Activated CD4-positive, alpha-beta T cell treated with anti-CD3 and anti-CD28 coated beads, Interleukin-2, amount 10 ng/mL, durations not matched to agents 24 days and 14 days (primary cell): ENCODE results near the gene RLN3. TPM values are rescaled to one million over a fixed set of nuclear protein-coding genes. Genes with fewer than 3 reads are reported as not detected.
"Not testable (repeated sequence)": the region's sequence is repeated elsewhere in the genome, so short reads cannot be mapped to it uniquely, and the experiment has no call there.

Experiments used
- DNase-seq: peaks from one replicate; pipeline ENCODE4 v3.0.0; 2022
- H3K27ac Mint-ChIP-seq: one replicate; pipeline ENCODE4 v1.8.0; 2022; ENCODE audit warnings: mild to moderate bottlenecking, mixed read lengths
- H3K27me3 Mint-ChIP-seq: one replicate; pipeline ENCODE4 v1.8.0; 2022; ENCODE audit warnings: mixed read lengths
- H3K36me3 Mint-ChIP-seq: one replicate; pipeline ENCODE4 v1.8.0; 2022; ENCODE audit warnings: low read depth, mild to moderate bottlenecking, mixed read lengths
- H3K4me1 Mint-ChIP-seq: one replicate; pipeline ENCODE4 v1.8.0; 2021; ENCODE audit warnings: mixed read lengths
- H3K4me3 Mint-ChIP-seq: one replicate; pipeline ENCODE4 v1.8.0; 2022; ENCODE audit warnings: mild to moderate bottlenecking, moderate library complexity, mixed read lengths
- H3K9me3 Mint-ChIP-seq: one replicate; pipeline ENCODE4 v1.8.0; 2021; ENCODE audit warnings: mixed read lengths
- intact Hi-C: fragments of 100-400 bp; cut with micrococcal nuclease; formaldehyde crosslinking; loops from one replicate; pipeline ENCODE4 v1.15.1; 2023
- total RNA-seq: library from RNA; stranded (reverse); gene quantifications from 2 replicates; pipeline ENCODE4 v1.2.3, GENCODE V29; 2022

Gene RLN3
- total RNA-seq, 1 donor from 2014 or later = not detected

- intact Hi-C loops = loop anchor here (5.0 kb wide), 1 partner anchor 41 kb away; the partner anchor contains the start of gene RFX1
- not testable (repeated sequence) for H3K27me3 Mint-ChIP-seq, H3K27ac Mint-ChIP-seq, H3K9me3 Mint-ChIP-seq, H3K4me3 Mint-ChIP-seq, DNase-seq, H3K4me1 Mint-ChIP-seq
- peaks cover 67% of the 10 kb centered on the region for H3K36me3 Mint-ChIP-seq
Observed at GRCh38 chr19:14047866-14048265, 19.9 kb downstream of the RLN3 start.

- Mint-ChIP-seq H3K27ac (peak overlapping the region; percentile 34), H3K4me1 (no peaks in the 10 kb centered on the region), H3K27me3 (no peaks in the 10 kb centered on the region), H3K4me3 (no peak overlapping the region), H3K36me3 (peaks cover 68% of the 10 kb centered on the region), H3K9me3 (no peaks in the 10 kb centered on the region)
- peak; percentile 93 for DNase-seq
- intact Hi-C loops = loop anchor here (5.0 kb wide), 1 partner anchor 41 kb away; the partner anchor contains the start of gene RFX1
Observed at GRCh38 chr19:14048443-14049153, 20.6 kb downstream of the RLN3 start.

GRCh38 chr19:14050512-14050911 lies 22.6 kb downstream of the RLN3 start:
- Mint-ChIP-seq H3K9me3 (no peaks in the 10 kb centered on the region), H3K36me3 (peaks cover 67% of the 10 kb centered on the region), H3K27ac (no peak overlapping the region), H3K4me3 (no peak overlapping the region), H3K27me3 (no peaks in the 10 kb centered on the region), H3K4me1 (peaks cover 3% of the 10 kb centered on the region)
- DNase-seq = no peak
- intact Hi-C loops = no loop called here

- H3K4me3 Mint-ChIP-seq, intact Hi-C loops, H3K4me1 Mint-ChIP-seq, H3K27ac Mint-ChIP-seq, H3K9me3 Mint-ChIP-seq, DNase-seq, H3K27me3 Mint-ChIP-seq: not testable (repeated sequence)
- peaks cover 64% of the 10 kb centered on the region for H3K36me3 Mint-ChIP-seq
Observed at GRCh38 chr19:14050961-14051360, 23.0 kb downstream of the RLN3 start.

GRCh38 chr19:14051980-14052379 lies 24.0 kb downstream of the RLN3 start:
- intact Hi-C loops = no loop called here
- Mint-ChIP-seq H3K4me1 (peaks cover 6% of the 10 kb centered on the region), H3K27me3 (peaks cover 7% of the 10 kb centered on the region), H3K36me3 (peaks cover 55% of the 10 kb centered on the region), H3K27ac (no peak overlapping the region), H3K9me3 (no peaks in the 10 kb centered on the region), H3K4me3 (no peak overlapping the region)
- DNase-seq = no peak

GRCh38 chr19:14052470-14052869 lies 24.5 kb downstream of the RLN3 start:
- Mint-ChIP-seq H3K9me3 (no peaks in the 10 kb centered on the region), H3K36me3 (peaks cover 52% of the 10 kb centered on the region), H3K27me3 (peaks cover 10% of the 10 kb centered on the region), H3K4me3 (no peak overlapping the region), H3K4me1 (peaks cover 7% of the 10 kb centered on the region), H3K27ac (no peak overlapping the region)
- intact Hi-C loops = no loop called here
- no peak for DNase-seq

- Mint-ChIP-seq H3K27me3 (peaks cover 15% of the 10 kb centered on the region), H3K4me3 (no peak overlapping the region), H3K9me3 (no peaks in the 10 kb centered on the region), H3K36me3 (peaks cover 48% of the 10 kb centered on the region), H3K27ac (peak overlapping the region; percentile 29), H3K4me1 (peaks cover 12% of the 10 kb centered on the region)
- intact Hi-C loops = no loop called here
- no peak for DNase-seq
Observed at GRCh38 chr19:14053032-14053431, 25.1 kb downstream of the RLN3 start.

- H3K4me1 Mint-ChIP-seq = peaks cover 17% of the 10 kb centered on the region
- intact Hi-C loops = no loop called here
- H3K36me3 Mint-ChIP-seq = peaks cover 44% of the 10 kb centered on the region
- H3K9me3 Mint-ChIP-seq = no peaks in the 10 kb centered on the region
- no peak for DNase-seq
- H3K4me3 Mint-ChIP-seq = no peak overlapping the region
- H3K27me3 Mint-ChIP-seq = peaks cover 19% of the 10 kb centered on the region
- H3K27ac Mint-ChIP-seq = no peak overlapping the region
Observed at GRCh38 chr19:14053500-14053899, 25.6 kb downstream of the RLN3 start.

GRCh38 chr19:14054099-14054498 lies 26.2 kb downstream of the RLN3 start:
- no peak overlapping the region for H3K4me3 Mint-ChIP-seq
- H3K4me1 Mint-ChIP-seq = peaks cover 21% of the 10 kb centered on the region
- intact Hi-C loops = no loop called here
- DNase-seq = no peak
- H3K27me3 Mint-ChIP-seq = peaks cover 25% of the 10 kb centered on the region
- H3K36me3 Mint-ChIP-seq = peaks cover 39% of the 10 kb centered on the region
- no peak overlapping the region for H3K27ac Mint-ChIP-seq
- no peaks in the 10 kb centered on the region for H3K9me3 Mint-ChIP-seq

- no peak overlapping the region for H3K27ac Mint-ChIP-seq
- DNase-seq = no peak
- peaks cover 36% of the 10 kb centered on the region for H3K36me3 Mint-ChIP-seq
- H3K27me3 Mint-ChIP-seq = peaks cover 28% of the 10 kb centered on the region
- intact Hi-C loops = loop anchor here (5.0 kb wide), 1 partner anchor 172 kb away; no protein-coding TSS in a partner anchor
- H3K4me3 Mint-ChIP-seq = no peak overlapping the region
- no peaks in the 10 kb centered on the region for H3K9me3 Mint-ChIP-seq
- H3K4me1 Mint-ChIP-seq = peaks cover 23% of the 10 kb centered on the region
Observed at GRCh38 chr19:14054721-14055120, 26.8 kb downstream of the RLN3 start.

GRCh38 chr19:14055396-14055795 lies 27.4 kb downstream of the RLN3 start:
- peaks cover 31% of the 10 kb centered on the region for H3K36me3 Mint-ChIP-seq
- H3K9me3 Mint-ChIP-seq = no peaks in the 10 kb centered on the region
- no peak for DNase-seq
- H3K27me3 Mint-ChIP-seq = peaks cover 33% of the 10 kb centered on the region
- no peak overlapping the region for H3K27ac Mint-ChIP-seq
- peaks cover 27% of the 10 kb centered on the region for H3K4me1 Mint-ChIP-seq
- no peak overlapping the region for H3K4me3 Mint-ChIP-seq
- intact Hi-C loops = loop anchor here (5.0 kb wide), 1 partner anchor 173 kb away; no protein-coding TSS in a partner anchor

GRCh38 chr19:14056069-14056666 lies 28.2 kb downstream of the RLN3 start:
- intact Hi-C loops = loop anchor here (5.0 kb wide), 1 partner anchor 174 kb away; no protein-coding TSS in a partner anchor
- DNase-seq = no peak
- Mint-ChIP-seq H3K4me3 (no peak overlapping the region), H3K9me3 (no peaks in the 10 kb centered on the region), H3K36me3 (peaks cover 24% of the 10 kb centered on the region), H3K27ac (no peak overlapping the region), H3K27me3 (peaks cover 36% of the 10 kb centered on the region), H3K4me1 (peaks cover 27% of the 10 kb centered on the region)

GRCh38 chr19:14056741-14057356 lies 28.9 kb downstream of the RLN3 start:
- H3K27ac Mint-ChIP-seq = no peak overlapping the region
- H3K27me3 Mint-ChIP-seq = peaks cover 40% of the 10 kb centered on the region
- DNase-seq = no peak
- peaks cover 20% of the 10 kb centered on the region for H3K36me3 Mint-ChIP-seq
- H3K4me1 Mint-ChIP-seq = peaks cover 27% of the 10 kb centered on the region
- no peaks in the 10 kb centered on the region for H3K9me3 Mint-ChIP-seq
- intact Hi-C loops = loop anchor here (5.0 kb wide), 1 partner anchor 175 kb away; no protein-coding TSS in a partner anchor
- H3K4me3 Mint-ChIP-seq = peak overlapping the region; percentile 61
